ENCODE results near the gene IPCEF1.

Gene IPCEF1

GRCh38 chr6:154159126-154159525 is 197.5 kb downstream of the IPCEF1 start:
- no peak overlapping the region for H3K27ac ChIP-seq
- TF ChIP-seq CTCF (conservative IDR thresholded peaks at IDR 0.05) = no peak

GRCh38 chr6:154157706-154158105 is 198.9 kb downstream of the IPCEF1 start:
- no peak for TF ChIP-seq CTCF (conservative IDR thresholded peaks at IDR 0.05)
- no peak overlapping the region for H3K27ac ChIP-seq

GRCh38 chr6:154157082-154157481 is 199.5 kb downstream of the IPCEF1 start:
- no peak overlapping the region for H3K27ac ChIP-seq

GRCh38 chr6:154156135-154156896 is 200.3 kb downstream of the IPCEF1 start:
- peak overlapping the region; percentile 7; the same call in 1 of the 2 replicates for H3K27ac ChIP-seq
- TF ChIP-seq CTCF (conservative IDR thresholded peaks at IDR 0.05) = peak; percentile 90

More at GRCh38 chr6:154157082-154157481, 199.5 kb downstream of the IPCEF1 start:
- no peak for TF ChIP-seq CTCF (conservative IDR thresholded peaks at IDR 0.05)

GRCh38 chr6:154154389-154154967 is 202.1 kb downstream of the IPCEF1 start:
- no peak overlapping the region for H3K27ac ChIP-seq
- TF ChIP-seq CTCF (conservative IDR thresholded peaks at IDR 0.05) = peak; percentile 81

- no peak for TF ChIP-seq CTCF (conservative IDR thresholded peaks at IDR 0.05)
- H3K27ac ChIP-seq = no peak overlapping the region
Observed at GRCh38 chr6:154143753-154144152, 212.8 kb downstream of the IPCEF1 start.

GRCh38 chr6:154140743-154141142 is 215.9 kb downstream of the IPCEF1 start:
- H3K27ac ChIP-seq = no peak overlapping the region
- no peak for TF ChIP-seq CTCF (conservative IDR thresholded peaks at IDR 0.05)

Measured in VCaP (cell line).